ENCODE results near the gene AUTS2. TPM values are rescaled to one million over a fixed set of nuclear protein-coding genes. Genes with fewer than 3 reads are reported as not detected.

AUTS2 gene
- total and polyA plus RNA-seq, 2 of the 8 experiments (the other 6 are each of a cell fraction or from before 2014, with no cell fraction given): 25.9 to 101 TPM

GRCh38 chr7:70132852-70133690, 534.8 kb downstream of the AUTS2 start (continued):
- no peak for TF ChIP-seq ASH2L (IDR thresholded peaks at IDR 0.05; ENCODE audit: low read length)
- no peak for TF ChIP-seq KDM4A (IDR thresholded peaks at IDR 0.05; ENCODE audit: low read depth, low read length, severe bottlenecking)
- TF ChIP-seq TBP (IDR thresholded peaks at IDR 0.05; ENCODE audit: low read depth, low read length): no peak
- TF ChIP-seq NANOG (IDR thresholded peaks at IDR 0.05; ENCODE audit: insufficient read depth, low read depth, low read length, poor library complexity, severe bottlenecking): no peak
- TF ChIP-seq SP4 (IDR thresholded peaks at IDR 0.05; ENCODE audit: low read length): no peak
- TF ChIP-seq HDAC2 (IDR thresholded peaks at IDR 0.05; ENCODE audit: borderline replicate concordance in 1 of 2, low read depth in 2 of 2, low read length in 2 of 2): no peak
